Mucosa of stomach (tissue), 1 donor: ENCODE results near the gene LRRC32.

Experiments
- H3K27me3 ChIP-seq: one replicate; pipeline ENCODE4 v1.7.0; 2013; ENCODE audit warnings: mild to moderate bottlenecking, low read length; ENCODE audit not compliant: control insufficient read depth, insufficient read depth
- H3K36me3 ChIP-seq: one replicate; pipeline ENCODE4 v1.7.0; 2013; ENCODE audit warnings: low read length; ENCODE audit not compliant: control insufficient read depth, insufficient read depth
- H3K4me1 ChIP-seq: one replicate; pipeline ENCODE4 v1.7.0; 2013; ENCODE audit warnings: mild to moderate bottlenecking, low read length; ENCODE audit not compliant: control insufficient read depth, insufficient read depth
- H3K4me3 ChIP-seq: one replicate; pipeline ENCODE4 v1.7.0; 2013; ENCODE audit warnings: low read length
- H3K9ac ChIP-seq: one replicate; pipeline ENCODE4 v1.7.0; 2013; ENCODE audit warnings: mild to moderate bottlenecking, low read length, moderate library complexity
- H3K9me3 ChIP-seq: one replicate; pipeline ENCODE4 v1.7.0; 2013; ENCODE audit warnings: mild to moderate bottlenecking, low read length, moderate library complexity; ENCODE audit not compliant: control insufficient read depth
- donor health status: Pancreatic carcinoma.

The LRRC32 gene

GRCh38 chr11:76684516-76684915 is 14.0 kb upstream of the LRRC32 start:
- no peak overlapping the region for H3K9ac ChIP-seq
- no peaks in the 10 kb centered on the region for H3K36me3 ChIP-seq
- H3K4me1 ChIP-seq = peaks cover 6% of the 10 kb centered on the region
- no peaks in the 10 kb centered on the region for H3K9me3 ChIP-seq
- peaks cover 18% of the 10 kb centered on the region for H3K27me3 ChIP-seq
- H3K4me3 ChIP-seq = no peak overlapping the region

GRCh38 chr11:76683161-76684095 is 12.9 kb upstream of the LRRC32 start:
- Histone ChIP-seq H3K36me3 (no peaks in the 10 kb centered on the region), H3K27me3 (peaks cover 18% of the 10 kb centered on the region), H3K9me3 (no peaks in the 10 kb centered on the region), H3K4me3 (no peak overlapping the region), H3K9ac (no peak overlapping the region), H3K4me1 (peaks cover 6% of the 10 kb centered on the region)

DNA sequence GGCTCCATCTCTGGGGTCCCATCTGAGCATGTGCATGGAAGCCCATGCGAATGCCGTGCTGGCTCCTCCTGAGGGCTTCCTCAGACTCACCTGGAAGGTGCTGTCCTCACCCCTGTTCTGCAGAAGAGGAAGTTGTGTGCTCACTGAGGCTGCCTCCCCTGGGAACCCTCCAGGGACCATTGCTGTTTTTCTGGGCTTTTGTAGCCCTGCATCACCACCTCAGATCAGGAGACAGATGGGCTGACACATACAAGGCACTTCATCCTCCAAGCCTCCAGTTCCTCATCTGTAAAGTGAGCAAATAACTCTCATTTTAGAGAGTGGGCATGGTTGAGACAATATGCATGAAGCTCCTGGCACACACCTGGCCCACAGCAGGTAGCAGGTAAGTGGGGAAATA is 12.1 kb upstream of the LRRC32 start:
- no peak overlapping the region for H3K4me3 ChIP-seq
- peaks cover 18% of the 10 kb centered on the region for H3K27me3 ChIP-seq
- no peak overlapping the region for H3K9ac ChIP-seq
- peaks cover 6% of the 10 kb centered on the region for H3K4me1 ChIP-seq
- no peaks in the 10 kb centered on the region for H3K9me3 ChIP-seq
- H3K36me3 ChIP-seq = no peaks in the 10 kb centered on the region

DNA sequence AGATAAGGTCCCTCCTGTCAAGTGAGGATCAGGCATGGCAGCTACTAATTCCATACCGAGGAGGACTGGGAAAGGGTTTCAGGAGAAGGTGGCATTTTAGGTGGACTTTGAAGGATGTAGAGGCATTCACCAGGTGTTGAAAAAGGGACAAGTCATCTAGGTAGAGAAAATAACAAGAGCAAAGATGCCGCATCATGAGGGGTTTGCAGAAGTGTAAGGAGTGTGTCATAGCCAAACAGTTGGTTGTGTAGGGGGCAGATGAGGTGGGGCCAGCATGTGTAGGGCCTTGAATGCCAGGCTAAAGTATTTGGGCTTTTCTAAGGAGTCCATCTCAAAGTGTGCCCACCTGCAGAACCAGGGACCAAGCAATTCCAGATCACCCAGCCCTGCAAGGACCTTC is 11.6 kb upstream of the LRRC32 start:
- no peaks in the 10 kb centered on the region for H3K9me3 ChIP-seq
- no peak overlapping the region for H3K4me3 ChIP-seq
- peaks cover 18% of the 10 kb centered on the region for H3K27me3 ChIP-seq
- no peak overlapping the region for H3K9ac ChIP-seq
- no peaks in the 10 kb centered on the region for H3K36me3 ChIP-seq
- H3K4me1 ChIP-seq = peaks cover 6% of the 10 kb centered on the region

DNA sequence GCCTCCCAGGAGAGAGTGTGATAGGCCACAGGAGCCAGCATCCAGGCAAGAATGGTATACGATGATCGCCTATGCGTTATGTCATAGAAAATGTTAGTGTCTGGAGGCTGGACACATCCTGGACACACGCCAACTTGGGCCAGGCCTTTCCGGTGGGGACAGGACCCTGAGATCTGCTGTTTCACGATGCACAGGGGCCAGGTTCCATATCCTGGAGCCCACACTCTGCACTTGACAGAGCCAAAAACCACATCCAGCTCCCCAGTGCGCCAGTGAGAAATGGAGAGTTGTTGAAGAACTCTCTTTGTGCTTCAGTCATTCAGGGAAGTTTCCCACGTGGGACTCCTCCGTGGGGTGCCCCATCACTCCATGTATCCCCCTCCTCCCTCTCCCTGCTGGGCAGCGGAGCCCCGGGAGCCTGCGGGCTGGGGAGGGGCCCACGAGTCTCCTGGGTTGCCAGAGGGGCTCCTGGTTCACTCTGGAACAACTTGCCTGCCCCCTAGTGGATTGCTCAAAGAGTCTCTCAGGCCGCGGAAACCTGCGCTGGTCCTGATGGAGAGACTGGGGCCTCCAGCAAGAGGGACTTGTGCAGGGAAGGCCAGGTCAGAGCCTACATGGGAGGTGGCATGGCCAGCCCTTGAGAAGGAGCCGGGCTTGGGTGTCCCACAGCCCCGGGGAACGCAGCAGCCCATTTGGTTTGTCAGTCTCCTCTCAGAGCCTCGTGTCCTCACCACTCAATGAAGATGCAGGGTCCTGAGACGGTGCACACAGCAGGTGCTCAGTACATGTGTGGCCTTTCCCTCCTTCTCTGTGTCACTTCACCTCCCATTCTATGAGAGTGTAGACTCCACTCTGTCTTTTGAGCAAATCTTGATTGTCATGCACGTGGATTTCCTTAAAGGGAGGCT is 10.2 kb upstream of the LRRC32 start:
- H3K27me3 ChIP-seq = peaks cover 18% of the 10 kb centered on the region
- no peak overlapping the region for H3K4me3 ChIP-seq
- H3K4me1 ChIP-seq = peaks cover 6% of the 10 kb centered on the region
- H3K9ac ChIP-seq = no peak overlapping the region
- H3K36me3 ChIP-seq = no peaks in the 10 kb centered on the region
- H3K9me3 ChIP-seq = no peaks in the 10 kb centered on the region

GRCh38 chr11:76678321-76678720 is 7.8 kb upstream of the LRRC32 start:
- Histone ChIP-seq H3K27me3 (peaks cover 18% of the 10 kb centered on the region), H3K9me3 (no peaks in the 10 kb centered on the region), H3K4me1 (peaks cover 6% of the 10 kb centered on the region), H3K9ac (no peak overlapping the region), H3K36me3 (no peaks in the 10 kb centered on the region), H3K4me3 (no peak overlapping the region)

DNA sequence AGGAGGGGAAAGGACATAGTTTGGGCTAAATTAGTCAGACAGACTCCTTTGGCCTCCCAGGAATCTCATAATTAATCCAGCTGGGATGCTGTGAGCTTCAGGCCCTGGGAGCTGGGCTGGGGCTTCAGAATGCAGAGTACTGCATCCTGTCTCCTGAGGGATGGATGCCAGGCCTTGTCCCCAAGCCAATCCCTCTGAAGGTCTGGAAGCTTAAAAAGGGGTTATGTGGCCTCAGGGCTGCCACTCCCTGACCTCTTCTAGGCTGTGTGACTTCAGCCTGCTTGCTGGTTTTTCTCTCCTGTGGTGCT is 6.9 kb upstream of the LRRC32 start:
- Histone ChIP-seq H3K9ac (no peak overlapping the region), H3K36me3 (no peaks in the 10 kb centered on the region), H3K4me1 (peaks cover 12% of the 10 kb centered on the region), H3K4me3 (no peak overlapping the region), H3K9me3 (no peaks in the 10 kb centered on the region), H3K27me3 (peaks cover 17% of the 10 kb centered on the region)

- peaks cover 12% of the 10 kb centered on the region for H3K4me1 ChIP-seq
- H3K36me3 ChIP-seq = no peaks in the 10 kb centered on the region
- H3K27me3 ChIP-seq = peaks cover 12% of the 10 kb centered on the region
- H3K9ac ChIP-seq = no peak overlapping the region
- no peak overlapping the region for H3K4me3 ChIP-seq
- H3K9me3 ChIP-seq = no peaks in the 10 kb centered on the region
Observed at GRCh38 chr11:76676636-76677457, 6.3 kb upstream of the LRRC32 start.

GRCh38 chr11:76674517-76675400 is 4.2 kb upstream of the LRRC32 start:
- Histone ChIP-seq H3K27me3 (peaks cover 20% of the 10 kb centered on the region), H3K4me1 (peaks cover 12% of the 10 kb centered on the region), H3K9ac (no peak overlapping the region), H3K4me3 (no peak overlapping the region), H3K36me3 (no peaks in the 10 kb centered on the region), H3K9me3 (no peaks in the 10 kb centered on the region)

DNA sequence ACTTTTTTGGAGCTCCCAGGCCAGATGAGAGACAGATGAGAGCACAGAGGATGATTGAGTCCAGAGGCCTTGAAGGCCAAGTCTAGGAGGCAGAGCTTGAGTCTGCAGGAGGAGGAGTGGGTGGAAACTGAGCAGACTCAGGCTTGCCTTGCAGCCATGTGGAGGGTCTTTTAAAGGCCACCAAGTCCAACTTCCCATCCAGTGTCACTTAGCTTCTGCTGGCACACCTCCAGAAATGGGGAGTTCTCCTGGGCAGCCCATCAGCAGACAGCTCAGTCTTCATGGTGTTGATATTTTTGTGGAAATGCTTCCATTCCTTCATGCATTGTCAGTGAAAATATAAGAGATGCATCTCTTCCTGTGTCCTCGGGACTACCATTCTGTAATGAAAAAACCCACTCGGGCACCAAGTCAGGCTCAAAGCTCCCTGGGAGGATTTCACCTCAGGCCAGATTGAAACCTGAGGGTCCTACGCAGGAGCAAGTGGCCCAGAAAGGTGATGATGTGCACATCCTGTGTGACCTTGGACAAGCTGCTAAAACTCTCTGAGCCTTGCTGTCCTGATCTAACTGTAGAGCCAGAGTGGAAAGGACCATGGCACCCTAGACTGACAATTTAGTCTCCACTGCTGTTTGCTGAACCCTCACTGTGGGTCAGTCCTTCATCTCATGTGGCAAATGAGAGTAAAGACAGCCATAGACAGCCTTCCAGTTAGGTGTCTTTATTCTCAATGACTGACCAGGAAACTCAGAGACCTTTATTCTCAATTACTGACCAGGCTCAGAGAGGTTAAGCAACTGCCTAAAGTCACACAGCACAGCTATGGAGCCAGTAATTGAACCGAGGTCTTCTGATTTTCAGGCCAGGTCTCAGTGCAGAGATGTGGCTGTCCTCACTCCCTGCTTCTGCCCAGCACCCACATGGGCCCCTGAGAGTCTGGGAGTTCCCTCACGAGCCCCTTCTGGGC is 2.9 kb upstream of the LRRC32 start:
- H3K36me3 ChIP-seq = no peaks in the 10 kb centered on the region

More for the DNA sequence above, 2.9 kb upstream of the LRRC32 start:
- no peak overlapping the region for H3K9ac ChIP-seq
- peaks cover 13% of the 10 kb centered on the region for H3K4me1 ChIP-seq
- no peaks in the 10 kb centered on the region for H3K9me3 ChIP-seq
- H3K27me3 ChIP-seq = peaks cover 25% of the 10 kb centered on the region
- H3K4me3 ChIP-seq = no peak overlapping the region
